Measurements from ENCODE around the gene ZFP36. TPM values are rescaled to one million over a fixed set of nuclear protein-coding genes. Genes with fewer than 3 reads are reported as not detected.
"Not testable (repeated sequence)": the region's sequence is repeated elsewhere in the genome, so short reads cannot be mapped to it uniquely, and the experiment has no call there.

The ZFP36 gene
- total RNA-seq, 1 donor from 2014 or later: 7.5 TPM

DNA sequence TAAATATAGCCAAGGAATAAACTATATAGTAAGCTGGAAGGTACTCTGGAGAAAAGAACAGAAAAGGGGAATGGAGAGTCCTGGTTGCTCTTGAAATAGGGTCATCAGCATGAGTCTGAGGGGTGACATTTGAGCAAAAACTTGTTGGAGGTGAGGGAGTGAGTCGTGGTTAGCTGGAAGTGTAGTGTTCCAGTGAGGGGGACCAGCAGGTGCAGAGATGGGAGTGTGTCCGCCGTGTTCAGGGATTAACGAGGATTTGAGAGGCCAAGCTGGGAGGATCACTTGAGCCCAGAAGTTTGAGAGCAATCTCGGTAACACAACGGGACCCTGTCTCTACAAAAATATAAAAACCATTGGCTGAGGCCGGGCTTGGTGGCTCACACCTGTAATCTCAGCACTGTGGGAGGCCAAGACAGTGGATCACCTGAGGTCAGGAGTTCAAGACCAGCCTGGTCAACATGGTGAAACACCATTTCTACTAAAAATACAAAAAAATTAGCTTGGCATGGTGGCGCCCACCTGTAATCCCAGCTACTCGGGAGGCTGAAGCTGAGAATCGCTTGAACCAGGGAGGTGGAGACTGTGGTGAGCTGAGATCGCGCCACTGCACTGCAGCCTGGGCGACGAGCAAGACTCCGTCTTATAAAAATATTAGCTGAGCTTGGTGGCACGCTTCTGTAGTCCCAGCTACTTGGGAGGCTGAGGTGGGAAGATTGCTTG, 39.9 kb downstream of the ZFP36 start:
- TF ChIP-seq, protein P1, sequence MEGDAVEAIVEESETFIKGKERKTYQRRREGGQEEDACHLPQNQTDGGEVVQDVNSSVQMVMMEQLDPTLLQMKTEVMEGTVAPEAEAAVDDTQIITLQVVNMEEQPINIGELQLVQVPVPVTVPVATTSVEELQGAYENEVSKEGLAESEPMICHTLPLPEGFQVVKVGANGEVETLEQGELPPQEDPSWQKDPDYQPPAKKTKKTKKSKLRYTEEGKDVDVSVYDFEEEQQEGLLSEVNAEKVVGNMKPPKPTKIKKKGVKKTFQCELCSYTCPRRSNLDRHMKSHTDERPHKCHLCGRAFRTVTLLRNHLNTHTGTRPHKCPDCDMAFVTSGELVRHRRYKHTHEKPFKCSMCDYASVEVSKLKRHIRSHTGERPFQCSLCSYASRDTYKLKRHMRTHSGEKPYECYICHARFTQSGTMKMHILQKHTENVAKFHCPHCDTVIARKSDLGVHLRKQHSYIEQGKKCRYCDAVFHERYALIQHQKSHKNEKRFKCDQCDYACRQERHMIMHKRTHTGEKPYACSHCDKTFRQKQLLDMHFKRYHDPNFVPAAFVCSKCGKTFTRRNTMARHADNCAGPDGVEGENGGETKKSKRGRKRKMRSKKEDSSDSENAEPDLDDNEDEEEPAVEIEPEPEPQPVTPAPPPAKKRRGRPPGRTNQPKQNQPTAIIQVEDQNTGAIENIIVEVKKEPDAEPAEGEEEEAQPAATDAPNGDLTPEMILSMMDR (IDR thresholded peaks at IDR 0.05; ENCODE audit: insufficient read depth, low read length, poor library complexity, severe bottlenecking): no peak
- DNase-seq (ENCODE audit: low read depth): no peak
- H3K4me3 ChIP-seq (ENCODE audit: low read depth, low read length): peak overlapping the region; percentile 99
- H3K27me3 ChIP-seq (ENCODE audit: control insufficient read depth, insufficient read depth, low read length): no peaks in the 10 kb centered on the region
- H3K36me3 ChIP-seq (ENCODE audit: control insufficient read depth, insufficient read depth, low read length): no peaks in the 10 kb centered on the region

DNA sequence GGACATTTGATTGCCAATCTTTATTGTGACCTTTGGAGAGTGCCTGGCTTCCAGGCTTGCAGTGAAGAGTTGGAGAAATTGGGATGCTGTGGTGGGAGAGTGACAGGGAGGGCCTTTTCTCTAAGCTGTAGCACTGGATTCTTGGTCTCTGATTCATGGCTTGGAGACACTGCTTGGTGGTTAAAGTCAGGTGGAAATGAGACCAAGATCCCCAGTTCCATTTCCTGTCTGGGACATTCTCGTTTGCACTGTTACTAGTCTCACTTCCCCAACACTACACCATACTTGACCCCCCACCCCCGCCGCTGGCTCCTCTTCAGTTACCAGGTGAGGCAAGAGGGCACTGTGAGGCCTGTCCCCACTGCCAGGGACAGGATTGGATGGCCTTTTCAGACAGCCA, 41.6 kb downstream of the ZFP36 start:
- TF ChIP-seq, protein P1 (IDR thresholded peaks at IDR 0.05; ENCODE audit: insufficient read depth, low read length, poor library complexity, severe bottlenecking): no peak
- DNase-seq (ENCODE audit: low read depth): no peak
- no peak overlapping the region for H3K4me3 ChIP-seq (ENCODE audit: low read depth, low read length)
- no peaks in the 10 kb centered on the region for H3K36me3 ChIP-seq (ENCODE audit: control insufficient read depth, insufficient read depth, low read length)
- H3K27me3 ChIP-seq (ENCODE audit: control insufficient read depth, insufficient read depth, low read length): no peaks in the 10 kb centered on the region

DNA sequence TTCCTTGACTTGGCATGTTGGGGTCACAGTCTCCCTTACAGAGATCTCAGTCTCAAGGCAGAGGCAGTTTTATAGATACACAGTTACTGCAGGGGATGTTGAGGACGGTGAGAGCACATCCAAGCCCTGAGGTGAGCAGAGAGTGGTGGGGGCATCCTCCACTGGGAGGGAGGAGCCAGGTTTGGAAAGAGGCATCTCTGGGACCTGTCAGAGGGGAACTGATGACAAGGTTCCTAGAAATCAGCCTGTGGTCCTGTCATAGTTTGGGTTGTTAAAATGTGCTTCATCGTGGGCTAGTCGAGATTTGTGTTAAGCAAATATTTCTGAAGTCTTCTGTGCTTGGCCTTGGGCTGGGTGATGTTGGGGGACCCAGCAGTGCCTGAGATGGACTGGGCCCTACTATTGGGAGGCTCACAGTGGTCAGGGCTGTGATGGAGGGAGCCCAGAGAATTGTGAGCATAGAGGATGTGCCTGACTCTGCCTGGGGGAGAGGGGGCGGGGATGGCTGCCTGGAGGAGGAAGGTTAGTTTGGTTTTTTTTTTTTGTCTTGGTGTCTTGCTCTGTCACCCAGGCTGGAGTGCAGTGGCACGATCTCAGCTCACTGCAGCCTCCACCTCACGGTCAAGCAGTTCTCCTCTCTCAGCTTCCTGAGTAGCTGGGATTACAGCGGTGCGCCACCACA, 42.6 kb downstream of the ZFP36 start:
- H3K4me3 ChIP-seq (ENCODE audit: low read depth, low read length): no peak overlapping the region
- H3K27me3 ChIP-seq (ENCODE audit: control insufficient read depth, insufficient read depth, low read length): no peaks in the 10 kb centered on the region
- no peaks in the 10 kb centered on the region for H3K36me3 ChIP-seq (ENCODE audit: control insufficient read depth, insufficient read depth, low read length)
- DNase-seq (ENCODE audit: low read depth): no peak
- TF ChIP-seq, protein P1 (IDR thresholded peaks at IDR 0.05; ENCODE audit: insufficient read depth, low read length, poor library complexity, severe bottlenecking): no peak

DNA sequence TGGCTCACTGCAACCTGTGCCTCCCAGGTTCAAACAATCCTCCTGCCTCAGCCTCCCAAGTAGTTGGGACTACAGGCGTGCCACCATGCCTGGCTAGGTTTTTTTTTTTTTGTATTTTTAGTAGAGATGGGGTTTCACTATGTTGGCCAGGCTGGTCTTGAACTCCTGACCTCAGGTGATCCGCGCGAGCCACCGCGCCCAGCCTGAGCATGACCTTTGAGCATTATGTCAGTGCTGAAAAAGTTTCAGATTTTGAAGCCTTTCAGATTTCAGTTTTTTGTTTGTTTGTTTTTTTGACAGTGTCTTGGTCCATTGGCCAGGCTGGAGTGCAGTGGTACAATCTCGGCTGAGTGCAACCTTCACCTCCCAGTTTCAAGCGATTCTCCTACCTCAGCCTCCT, 44.6 kb downstream of the ZFP36 start:
- not testable (repeated sequence) for H3K27me3 ChIP-seq (ENCODE audit: control insufficient read depth, insufficient read depth, low read length); H3K36me3 ChIP-seq (ENCODE audit: control insufficient read depth, insufficient read depth, low read length); H3K4me3 ChIP-seq (ENCODE audit: low read depth, low read length); DNase-seq (ENCODE audit: low read depth)

Other genes starting within 250 kb of the ZFP36 start
- gene NCCRP1, start 209.9 kb upstream of the ZFP36 start, total RNA-seq: 6.0 and 6.8 TPM in 2 replicates
- not detected in 2 replicates for gene SYCN, start 202.6 kb upstream of the ZFP36 start, total RNA-seq
- gene IFNL3, start 161.8 kb upstream of the ZFP36 start, total RNA-seq: not detected in 2 replicates
- gene IFNL4, start 158.0 kb upstream of the ZFP36 start, total RNA-seq: not detected in 2 replicates
- not detected in 2 replicates for gene IFNL2, start 138.5 kb upstream of the ZFP36 start, total RNA-seq
- not detected in 2 replicates for gene IFNL1, start 110.4 kb upstream of the ZFP36 start, total RNA-seq
- 0.07 and 0.46 TPM in 2 replicates for gene LRFN1, start 86.0 kb upstream of the ZFP36 start, total RNA-seq
- not detected in 2 replicates for gene GMFG, start 70.8 kb upstream of the ZFP36 start, total RNA-seq
- gene SAMD4B, start 64.4 kb upstream of the ZFP36 start, total RNA-seq: 123 and 133 TPM in 2 replicates
- 37.8 and 44.6 TPM in 2 replicates for gene PAF1, start 15.7 kb upstream of the ZFP36 start, total RNA-seq
- 22.8 and 28.6 TPM in 2 replicates for gene MED29, start 15.5 kb upstream of the ZFP36 start, total RNA-seq
- 22.8 and 46.9 TPM in 2 replicates for gene PLEKHG2, start 5.8 kb downstream of the ZFP36 start, total RNA-seq
- 1,721 and 2,288 TPM in 2 replicates for gene RPS16, start 29.1 kb downstream of the ZFP36 start, total RNA-seq
- gene SUPT5H, start 38.7 kb downstream of the ZFP36 start, total RNA-seq: 106 and 121 TPM in 2 replicates
- 89.0 and 94.3 TPM in 2 replicates for gene TIMM50, start 74.0 kb downstream of the ZFP36 start, total RNA-seq
- gene DLL3, start 92.1 kb downstream of the ZFP36 start, total RNA-seq: 2.4 and 4.7 TPM in 2 replicates
- 0.27 and 0.42 TPM in 2 replicates for gene SELENOV, start 108.3 kb downstream of the ZFP36 start, total RNA-seq
- gene EID2B, start 126.0 kb downstream of the ZFP36 start, total RNA-seq: 1.3 and 3.1 TPM in 2 replicates
- gene EID2, start 133.3 kb downstream of the ZFP36 start, total RNA-seq: 11.6 and 14.4 TPM in 2 replicates
- not detected in 2 replicates for gene LGALS13, start 195.7 kb downstream of the ZFP36 start, total RNA-seq
- gene LGALS16, start 249.1 kb downstream of the ZFP36 start, total RNA-seq: not detected in 2 replicates